Astrocyte (in vitro differentiated cells and primary cell): ENCODE data around the gene ATP6V1B1. TPM values are rescaled to one million over a fixed set of nuclear protein-coding genes. Genes with fewer than 3 reads are reported as not detected.
"Not testable (repeated sequence)": the region's sequence is repeated elsewhere in the genome, so short reads cannot be mapped to it uniquely, and the experiment has no call there.

ENCODE experiments used
- DNase-seq: peaks from one replicate; pipeline ENCODE4 v3.0.0-alpha.2; 2010; ENCODE audit warnings: low read depth
- FAIRE-seq: peaks from 2 replicates; lab custom pipeline; 2011; peaks lifted over from hg19 to GRCh38; lab: Jason Lieb, UNC
- H2AFZ ChIP-seq: 2 replicates; pipeline ENCODE4 v1.6.0; 2012; ENCODE audit warnings: low read depth, low read length, inconsistent platforms
- H3K27ac ChIP-seq: 2 replicates; pipeline ENCODE4 v1.5.1; 2011; ENCODE audit warnings: low read depth, low read length, inconsistent platforms
- H3K27me3 ChIP-seq: 2 replicates; pipeline ENCODE4 v1.6.0; 2011; ENCODE audit warnings: low read length, inconsistent platforms; ENCODE audit not compliant: insufficient read depth
- H3K36me3 ChIP-seq: 2 replicates; pipeline ENCODE4 v1.5.1; 2011; ENCODE audit warnings: low read length, inconsistent platforms; ENCODE audit not compliant: insufficient read depth
- H3K4me1 ChIP-seq: 2 replicates; pipeline ENCODE4 v1.5.1; 2011; ENCODE audit warnings: low read length, inconsistent platforms; ENCODE audit not compliant: insufficient read depth
- H3K4me2 ChIP-seq: 2 replicates; pipeline ENCODE4 v1.6.0; 2012; ENCODE audit warnings: low read length, inconsistent platforms
- H3K4me3 ChIP-seq: 2 replicates; pipeline ENCODE4 v1.5.1; 2011; ENCODE audit warnings: low read depth, mild to moderate bottlenecking, low read length, inconsistent platforms; ENCODE audit not compliant: insufficient read depth
- H3K79me2 ChIP-seq: 2 replicates; pipeline ENCODE4 v1.6.0; 2012; ENCODE audit warnings: mild to moderate bottlenecking, low read length, inconsistent platforms; ENCODE audit not compliant: insufficient read depth
- H3K9ac ChIP-seq: 2 replicates; pipeline ENCODE4 v1.6.0; 2012; ENCODE audit warnings: mild to moderate bottlenecking, low read length, inconsistent platforms
- H3K9me3 ChIP-seq: 2 replicates; pipeline ENCODE4 v1.5.1; 2012; ENCODE audit warnings: low read depth, mild to moderate bottlenecking, low read length, inconsistent platforms; ENCODE audit not compliant: insufficient read depth
- H4K20me1 ChIP-seq: 2 replicates; pipeline ENCODE4 v1.6.0; 2012; ENCODE audit warnings: low read length, inconsistent platforms; ENCODE audit not compliant: insufficient read depth
- H3K27ac Mint-ChIP-seq: one replicate; pipeline ENCODE4 v1.8.0; 2021; ENCODE audit warnings: mild to moderate bottlenecking, mixed read lengths; ENCODE audit not compliant: unreplicated experiment
- H3K27me3 Mint-ChIP-seq: one replicate; pipeline ENCODE4 v1.8.0; 2021; ENCODE audit warnings: low read depth, mixed read lengths; ENCODE audit not compliant: unreplicated experiment
- H3K36me3 Mint-ChIP-seq: one replicate; pipeline ENCODE4 v1.8.0; 2021; ENCODE audit warnings: low read depth, mixed read lengths; ENCODE audit not compliant: unreplicated experiment
- H3K4me1 Mint-ChIP-seq: one replicate; pipeline ENCODE4 v1.8.0; 2021; ENCODE audit warnings: low read depth, mixed read lengths; ENCODE audit not compliant: unreplicated experiment
- H3K4me3 Mint-ChIP-seq: one replicate; pipeline ENCODE4 v1.8.0; 2021; ENCODE audit warnings: mild to moderate bottlenecking, moderate library complexity, mixed read lengths; ENCODE audit not compliant: unreplicated experiment
- H3K9me3 Mint-ChIP-seq: one replicate; pipeline ENCODE4 v1.8.0; 2021; ENCODE audit warnings: mild to moderate bottlenecking, mixed read lengths; ENCODE audit not compliant: unreplicated experiment
- EZH2 ChIP-seq: IDR thresholded peaks from 2 replicates; pipeline ENCODE4 v1.6.1; 2012; ENCODE audit warnings: mild to moderate bottlenecking, low read length, inconsistent platforms; ENCODE audit not compliant: insufficient read depth
- total RNA-seq: library from RNA; stranded (reverse); gene quantifications from 2 replicates; pipeline ENCODE4 v1.2.1, GENCODE V29; 2021
- TF ChIP-seq, protein P1 (sequence below): IDR thresholded peaks from 2 replicates; pipeline ENCODE4 v1.5.1; 2011; ENCODE audit warnings: low read depth, mild to moderate bottlenecking, inconsistent platforms, low read length, moderate library complexity; ENCODE audit not compliant: insufficient read depth

Gene ATP6V1B1
- total RNA-seq, 1 donor from 2014 or later, result not detected

DNA sequence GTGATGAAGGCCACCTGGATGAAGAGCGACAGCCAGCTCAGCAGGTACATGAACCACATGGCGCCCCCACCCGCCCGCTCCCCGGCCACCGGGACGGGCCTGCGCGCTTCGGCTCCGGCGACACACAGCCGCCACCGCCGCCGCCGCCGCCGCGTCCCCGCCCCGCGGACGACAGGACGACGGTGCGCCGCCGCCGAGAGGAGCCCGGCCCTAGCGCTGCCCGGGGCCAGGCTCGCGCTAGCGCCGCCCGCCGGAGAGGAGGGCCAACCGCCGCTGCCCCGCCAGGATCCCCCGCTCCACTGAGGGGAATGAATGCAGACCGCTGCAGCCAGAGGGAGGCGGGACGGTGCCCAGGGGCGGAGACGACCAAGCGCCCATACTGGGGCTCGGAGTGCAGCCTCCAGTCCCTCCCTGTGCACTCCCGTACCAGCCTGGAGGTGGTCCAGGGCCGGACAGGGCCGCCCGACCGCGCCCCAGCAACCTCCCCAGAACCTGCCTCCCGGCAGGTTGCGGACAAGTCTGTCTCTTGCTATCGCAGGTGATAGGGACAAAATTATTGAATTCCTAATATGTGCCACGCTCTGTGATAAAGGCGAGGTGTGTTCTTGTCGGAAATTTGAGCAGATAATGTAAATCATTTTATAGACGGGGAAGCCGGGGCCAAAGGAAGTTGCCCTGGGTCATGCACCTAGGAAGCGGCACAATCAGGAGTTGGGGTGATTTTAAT is 59.2 kb downstream of the ATP6V1B1 start, which contains the start of gene TEX261:
Gene TEX261, minus strand, starts transcription at position 175 of the 727 bp plus-strand sequence. Its CDS starts 116 bp downstream, at position 59.
- Histone ChIP-seq H3K27ac (peak within 1 kb of the TSS; percentile 69), H3K9ac (peak within 1 kb of the TSS; percentile 92), H3K4me2 (peak within 1 kb of the TSS; percentile 100), H3K9me3 (no peaks in the 10 kb centered on the region), H2AFZ (peak within 1 kb of the TSS; percentile 92), H3K4me1 (peaks cover 13% of the 10 kb centered on the region), H3K27me3 (no peaks in the 10 kb centered on the region), H3K79me2 (peaks cover 35% of the 10 kb centered on the region), H4K20me1 (peaks cover 35% of the 10 kb centered on the region), H3K4me3 (peak within 1 kb of the TSS; percentile 83), H3K36me3 (peaks cover 5% of the 10 kb centered on the region)
- Mint-ChIP-seq H3K27ac (peak within 1 kb of the TSS; percentile 67), H3K9me3 (no peaks in the 10 kb centered on the region), H3K36me3 (peaks cover 5% of the 10 kb centered on the region), H3K4me1 (peaks cover 12% of the 10 kb centered on the region), H3K27me3 (peaks cover 6% of the 10 kb centered on the region), H3K4me3 (peak within 1 kb of the TSS; percentile 98)
- no peak for FAIRE-seq
- DNase-seq, result peak; percentile 60
- TF ChIP-seq, protein P1, sequence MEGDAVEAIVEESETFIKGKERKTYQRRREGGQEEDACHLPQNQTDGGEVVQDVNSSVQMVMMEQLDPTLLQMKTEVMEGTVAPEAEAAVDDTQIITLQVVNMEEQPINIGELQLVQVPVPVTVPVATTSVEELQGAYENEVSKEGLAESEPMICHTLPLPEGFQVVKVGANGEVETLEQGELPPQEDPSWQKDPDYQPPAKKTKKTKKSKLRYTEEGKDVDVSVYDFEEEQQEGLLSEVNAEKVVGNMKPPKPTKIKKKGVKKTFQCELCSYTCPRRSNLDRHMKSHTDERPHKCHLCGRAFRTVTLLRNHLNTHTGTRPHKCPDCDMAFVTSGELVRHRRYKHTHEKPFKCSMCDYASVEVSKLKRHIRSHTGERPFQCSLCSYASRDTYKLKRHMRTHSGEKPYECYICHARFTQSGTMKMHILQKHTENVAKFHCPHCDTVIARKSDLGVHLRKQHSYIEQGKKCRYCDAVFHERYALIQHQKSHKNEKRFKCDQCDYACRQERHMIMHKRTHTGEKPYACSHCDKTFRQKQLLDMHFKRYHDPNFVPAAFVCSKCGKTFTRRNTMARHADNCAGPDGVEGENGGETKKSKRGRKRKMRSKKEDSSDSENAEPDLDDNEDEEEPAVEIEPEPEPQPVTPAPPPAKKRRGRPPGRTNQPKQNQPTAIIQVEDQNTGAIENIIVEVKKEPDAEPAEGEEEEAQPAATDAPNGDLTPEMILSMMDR, result peak; percentile 18
- TF ChIP-seq EZH2, result no peak

DNA sequence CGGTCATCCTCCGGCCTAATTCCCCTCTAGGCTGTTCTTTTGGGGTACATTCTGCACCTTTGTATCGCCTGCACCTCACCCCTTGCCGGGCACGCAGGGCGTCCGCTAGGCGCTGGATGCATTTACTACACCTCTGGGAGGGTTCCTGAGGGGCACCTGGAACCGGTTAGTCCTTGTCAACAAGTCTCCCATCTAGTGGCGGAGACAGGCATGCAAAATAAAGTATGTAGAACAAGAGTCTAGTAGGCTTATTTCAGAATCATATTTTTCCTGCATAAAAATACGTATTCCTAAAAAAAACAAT is 59.7 kb downstream of the ATP6V1B1 start:
- H3K4me2 ChIP-seq, result peak overlapping the region; percentile 100
- H3K79me2 ChIP-seq, result peaks cover 35% of the 10 kb centered on the region
- no peaks in the 10 kb centered on the region for H3K27me3 ChIP-seq
- H3K4me1 ChIP-seq, result peaks cover 13% of the 10 kb centered on the region
- H3K4me3 Mint-ChIP-seq, result peak overlapping the region; percentile 84
- no peak overlapping the region for H3K27ac Mint-ChIP-seq
- FAIRE-seq (no peak), DNase-seq (peak; percentile 20)
- peak overlapping the region; percentile 92 for H2AFZ ChIP-seq
- peaks cover 6% of the 10 kb centered on the region for H3K27me3 Mint-ChIP-seq
- no peak overlapping the region for H3K27ac ChIP-seq
- H3K36me3 ChIP-seq, result peaks cover 5% of the 10 kb centered on the region
- TF ChIP-seq, protein P1, result peak; percentile 25
- no peak for TF ChIP-seq EZH2
- H3K9ac ChIP-seq, result peak overlapping the region; percentile 61
- H3K9me3 ChIP-seq, result no peaks in the 10 kb centered on the region
- H3K4me1 Mint-ChIP-seq, result peaks cover 12% of the 10 kb centered on the region
- no peaks in the 10 kb centered on the region for H3K9me3 Mint-ChIP-seq
- peaks cover 5% of the 10 kb centered on the region for H3K36me3 Mint-ChIP-seq
- H4K20me1 ChIP-seq, result peaks cover 30% of the 10 kb centered on the region
- peak overlapping the region; percentile 83 for H3K4me3 ChIP-seq

DNA sequence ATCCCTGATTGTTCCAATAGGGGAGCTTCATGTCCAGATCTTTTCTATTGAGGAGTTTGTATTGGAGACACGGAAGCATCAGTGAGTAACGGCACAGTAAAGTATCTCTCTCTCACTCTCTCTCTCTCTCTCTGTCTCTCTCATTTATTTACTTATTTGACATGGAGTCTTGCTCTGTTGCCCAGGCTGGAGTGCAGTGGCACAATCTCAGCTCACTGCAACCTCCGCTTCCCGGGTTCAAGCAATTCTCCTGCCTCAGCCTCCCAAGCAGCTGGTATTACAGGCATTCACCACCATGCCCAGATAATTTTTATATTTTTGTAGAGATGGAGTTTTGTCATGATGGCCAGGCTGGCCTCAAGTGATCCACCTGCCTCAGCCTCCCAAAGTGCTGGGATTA is 63.2 kb downstream of the ATP6V1B1 start:
- not testable (repeated sequence) for H3K4me1 ChIP-seq, H3K9ac ChIP-seq, H3K27me3 Mint-ChIP-seq, H3K9me3 Mint-ChIP-seq, H3K4me1 Mint-ChIP-seq, H3K79me2 ChIP-seq, H3K27ac ChIP-seq, H3K27me3 ChIP-seq, FAIRE-seq, H2AFZ ChIP-seq, DNase-seq, H3K36me3 Mint-ChIP-seq, H3K9me3 ChIP-seq, H3K4me3 ChIP-seq, H4K20me1 ChIP-seq, H3K36me3 ChIP-seq, H3K4me3 Mint-ChIP-seq, H3K4me2 ChIP-seq, H3K27ac Mint-ChIP-seq
